WERI-Rb-1 (cell line): ENCODE results near the gene HNRNPAB.

ENCODE experiments used
- DNase-seq: peaks from one replicate; pipeline ENCODE4 v3.0.0-alpha.2; 2020
- H3K27ac ChIP-seq: fragments of 250-450 bp; sonication (Bioruptor Pico); 2 replicates; pipeline ENCODE4 v1.5.1; 2020; ENCODE audit warnings: mild to moderate bottlenecking, moderate library complexity
- H3K27me3 ChIP-seq: fragments of 250-450 bp; sonication (Bioruptor Pico); 2 replicates; pipeline ENCODE4 v1.5.1; 2021; ENCODE audit warnings: mild to moderate bottlenecking, low read depth, moderate library complexity; ENCODE audit not compliant: insufficient read depth, severe bottlenecking
- H3K36me3 ChIP-seq: fragments of 250-450 bp; sonication (Bioruptor Pico); 2 replicates; pipeline ENCODE4 v1.5.1; 2020; ENCODE audit warnings: mild to moderate bottlenecking, moderate library complexity
- H3K4me3 ChIP-seq: 2 replicates; pipeline ENCODE4 v1.5.1; 2011; ENCODE audit warnings: low read depth, mild to moderate bottlenecking, control low read depth, low read length
- H3K9me3 ChIP-seq: fragments of 250-450 bp; sonication (Bioruptor Pico); 2 replicates; pipeline ENCODE4 v1.5.1; 2021; ENCODE audit warnings: mild to moderate bottlenecking, moderate library complexity; ENCODE audit not compliant: severe bottlenecking
- CTCF ChIP-seq: IDR thresholded peaks from 2 replicates; pipeline ENCODE4 v1.5.1; 2011; ENCODE audit warnings: low read depth, mild to moderate bottlenecking, control low read depth, inconsistent platforms, low read length

The HNRNPAB gene

DNA sequence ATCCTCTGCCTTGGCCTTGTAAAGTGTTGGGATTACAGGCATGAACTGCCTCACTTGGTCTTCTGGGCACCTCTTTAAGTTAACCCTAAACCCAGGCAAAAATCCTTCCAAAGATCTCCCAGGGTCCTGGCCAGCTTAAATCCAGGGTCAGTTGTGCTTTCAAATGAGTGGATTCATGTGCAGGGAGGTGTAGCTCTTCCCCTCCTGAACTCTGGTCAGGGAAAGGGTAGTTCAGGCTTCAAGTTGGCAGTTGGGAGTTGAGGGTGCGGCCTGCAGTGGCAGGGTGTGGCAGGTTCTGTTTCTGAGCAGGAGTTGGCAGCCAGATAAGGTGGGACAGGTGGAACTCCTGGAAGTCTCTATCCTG, 3.6 kb downstream of the HNRNPAB start:
- Histone ChIP-seq H3K9me3 (no peaks in the 10 kb centered on the region), H3K27ac (no peak overlapping the region), H3K4me3 (no peak overlapping the region), H3K36me3 (peaks cover 76% of the 10 kb centered on the region), H3K27me3 (no peaks in the 10 kb centered on the region)
- TF ChIP-seq CTCF = no peak
- no peak for DNase-seq

DNA sequence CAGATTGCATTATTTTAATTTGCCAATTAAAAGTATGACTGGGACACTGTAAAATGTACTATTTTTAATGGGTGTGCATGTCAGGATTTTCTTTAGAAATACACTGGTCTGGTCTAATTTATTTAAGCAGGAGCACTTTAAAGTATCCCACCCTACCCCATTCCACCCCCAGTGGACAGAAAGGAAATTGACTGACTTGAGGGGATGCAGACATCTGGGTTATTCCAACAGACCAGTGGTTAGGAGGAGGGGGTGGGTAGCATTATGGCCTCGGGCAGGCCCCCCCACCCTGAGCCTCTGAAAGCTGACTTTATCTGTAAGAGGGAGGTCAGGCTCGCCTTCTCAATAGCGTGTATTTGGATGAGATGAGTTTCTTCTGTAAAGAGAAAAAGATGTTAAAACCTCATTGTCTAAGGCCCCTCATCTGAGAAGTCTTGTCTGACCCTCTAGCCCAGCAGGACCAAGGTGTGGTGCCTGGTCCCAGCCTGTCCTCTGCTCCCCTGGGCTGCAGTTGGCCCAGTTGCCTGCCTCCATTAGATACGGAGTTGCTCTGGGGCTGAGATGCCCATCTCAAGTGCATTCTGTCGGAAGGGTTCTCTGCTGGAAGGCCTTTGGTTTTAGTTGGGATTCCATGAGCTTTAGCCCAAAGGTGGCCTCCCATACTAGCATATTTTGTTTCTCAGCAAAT, 4.4 kb downstream of the HNRNPAB start:
- TF ChIP-seq CTCF = 0 out of 2 replicates have a peak, but pooled peaks have one; percentile 1
- Histone ChIP-seq H3K9me3 (no peaks in the 10 kb centered on the region), H3K36me3 (peaks cover 83% of the 10 kb centered on the region), H3K27ac (no peak overlapping the region), H3K27me3 (no peaks in the 10 kb centered on the region), H3K4me3 (no peak overlapping the region)
- DNase-seq = no peak

- H3K27me3 ChIP-seq = no peaks in the 10 kb centered on the region
- H3K9me3 ChIP-seq = no peaks in the 10 kb centered on the region
- H3K4me3 ChIP-seq = no peak overlapping the region
- no peak for DNase-seq
- peaks cover 92% of the 10 kb centered on the region for H3K36me3 ChIP-seq
- H3K27ac ChIP-seq = no peak overlapping the region
- no peak for TF ChIP-seq CTCF
These were observed 5.2 kb downstream of the HNRNPAB start for GRCh38 chr5:178209334-178210072.

DNA sequence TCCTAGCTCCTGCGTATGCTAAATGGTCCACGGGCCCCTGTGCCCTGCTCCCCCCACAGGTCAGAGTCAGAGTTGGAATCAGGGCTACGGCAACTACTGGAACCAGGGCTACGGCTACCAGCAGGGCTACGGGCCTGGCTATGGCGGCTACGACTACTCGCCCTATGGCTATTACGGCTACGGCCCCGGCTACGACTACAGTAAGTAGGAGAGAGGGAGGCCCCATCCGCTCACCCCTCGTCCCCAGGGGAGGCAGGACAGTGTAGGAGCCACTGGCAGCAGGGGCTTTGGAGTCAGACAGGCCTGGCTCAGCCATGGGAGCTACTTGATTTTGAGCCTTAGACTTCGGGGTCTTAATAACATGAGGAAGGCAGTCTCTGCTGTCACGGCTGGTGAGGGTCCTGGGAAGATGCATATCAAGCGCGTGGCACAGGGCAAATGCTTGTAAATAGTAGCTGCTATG, 5.8 kb downstream of the HNRNPAB start:
- Histone ChIP-seq H3K27me3 (no peaks in the 10 kb centered on the region), H3K36me3 (peaks cover 98% of the 10 kb centered on the region), H3K4me3 (no peak overlapping the region), H3K9me3 (no peaks in the 10 kb centered on the region), H3K27ac (no peak overlapping the region)
- TF ChIP-seq CTCF = no peak
- no peak for DNase-seq

- H3K9me3 ChIP-seq = no peaks in the 10 kb centered on the region
- DNase-seq = no peak
- peaks cover 95% of the 10 kb centered on the region for H3K36me3 ChIP-seq
These were observed 6.4 kb downstream of the HNRNPAB start for GRCh38 chr5:178210686-178211085.

More at GRCh38 chr5:178210686-178211085, 6.4 kb downstream of the HNRNPAB start:
- Histone ChIP-seq H3K27me3 (no peaks in the 10 kb centered on the region), H3K4me3 (no peak overlapping the region), H3K27ac (no peak overlapping the region)
- no peak for TF ChIP-seq CTCF
